Midbrain (tissue), 1 donor: ENCODE data around the gene LAMA5.

Experiments
- DNase-seq: peaks from one replicate; lab custom pipeline; 2025; lab: John Stamatoyannopoulos, UW

Gene LAMA5

DNA sequence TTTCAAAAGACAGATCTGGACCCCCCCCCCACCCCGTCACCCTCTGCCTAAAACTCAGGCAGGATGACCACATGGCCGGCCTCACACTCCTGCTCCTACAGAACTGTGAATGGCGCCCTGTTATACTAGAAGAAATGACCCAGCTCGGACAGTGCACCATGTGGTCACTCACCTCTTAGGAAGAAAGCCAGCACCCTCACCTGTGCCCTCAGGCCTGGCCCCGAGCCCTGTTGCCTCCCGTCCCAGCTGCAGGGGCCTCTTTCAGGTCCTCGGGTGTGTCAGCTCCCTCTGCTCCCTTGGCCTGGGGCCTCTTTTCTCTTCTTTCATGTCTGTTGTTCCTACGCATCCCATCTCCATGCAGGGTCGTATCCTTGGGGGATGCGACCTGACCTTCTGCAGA lies 105.0 kb downstream of the LAMA5 start:
- DNase-seq, result no peak

DNA sequence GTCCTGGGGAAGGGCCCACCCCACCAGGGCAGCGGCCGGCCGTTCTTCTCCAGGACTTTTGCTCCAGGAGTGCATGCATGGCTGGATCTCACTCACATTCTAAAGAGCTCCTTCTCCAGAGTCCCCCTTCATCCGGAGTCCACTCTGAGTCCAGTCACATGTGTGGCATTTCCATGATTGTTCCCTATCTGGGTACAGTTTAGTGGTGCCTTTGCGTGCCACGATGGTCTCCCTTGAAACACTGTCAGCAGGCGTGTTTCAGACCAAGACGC lies 107.9 kb downstream of the LAMA5 start:
- DNase-seq, result no peak
